ENCODE measurements around the gene CEP41.

DNA sequence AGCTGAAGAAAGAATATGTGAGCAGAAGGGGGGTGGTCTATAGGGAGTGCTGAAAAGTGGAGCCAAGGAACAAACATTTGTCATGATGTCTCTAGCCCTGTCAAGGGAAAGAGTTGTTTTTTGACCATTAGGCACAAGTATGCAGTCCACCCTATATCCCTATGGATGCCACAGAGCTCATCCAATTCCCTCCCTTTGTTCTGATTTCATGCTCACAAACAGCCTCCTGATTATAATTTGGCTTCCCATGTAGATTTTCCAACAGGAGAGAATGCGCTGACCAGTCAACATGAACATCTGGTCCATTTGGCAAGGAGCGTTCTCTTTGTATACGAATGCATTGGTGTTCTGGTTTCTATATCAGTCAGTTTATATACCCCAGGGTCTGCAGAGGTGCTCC is 12.1 kb upstream of the CEP41 start:
- TF ChIP-seq, protein P1, sequence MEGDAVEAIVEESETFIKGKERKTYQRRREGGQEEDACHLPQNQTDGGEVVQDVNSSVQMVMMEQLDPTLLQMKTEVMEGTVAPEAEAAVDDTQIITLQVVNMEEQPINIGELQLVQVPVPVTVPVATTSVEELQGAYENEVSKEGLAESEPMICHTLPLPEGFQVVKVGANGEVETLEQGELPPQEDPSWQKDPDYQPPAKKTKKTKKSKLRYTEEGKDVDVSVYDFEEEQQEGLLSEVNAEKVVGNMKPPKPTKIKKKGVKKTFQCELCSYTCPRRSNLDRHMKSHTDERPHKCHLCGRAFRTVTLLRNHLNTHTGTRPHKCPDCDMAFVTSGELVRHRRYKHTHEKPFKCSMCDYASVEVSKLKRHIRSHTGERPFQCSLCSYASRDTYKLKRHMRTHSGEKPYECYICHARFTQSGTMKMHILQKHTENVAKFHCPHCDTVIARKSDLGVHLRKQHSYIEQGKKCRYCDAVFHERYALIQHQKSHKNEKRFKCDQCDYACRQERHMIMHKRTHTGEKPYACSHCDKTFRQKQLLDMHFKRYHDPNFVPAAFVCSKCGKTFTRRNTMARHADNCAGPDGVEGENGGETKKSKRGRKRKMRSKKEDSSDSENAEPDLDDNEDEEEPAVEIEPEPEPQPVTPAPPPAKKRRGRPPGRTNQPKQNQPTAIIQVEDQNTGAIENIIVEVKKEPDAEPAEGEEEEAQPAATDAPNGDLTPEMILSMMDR (IDR thresholded peaks at IDR 0.05) = no peak
- TF ChIP-seq EZH2 (IDR thresholded peaks at IDR 0.05) = no peak
- no peak for TF ChIP-seq EZH2phosphoT487 (IDR thresholded peaks at IDR 0.05)
